GM12891 (cell line): Measurements from ENCODE around the gene GINS2.

Experiments
- DNase-seq: peaks from one replicate; pipeline ENCODE4 v3.0.0; 2011; ENCODE audit warnings: low spot score; ENCODE audit not compliant: insufficient read length
- FAIRE-seq: peaks from 2 replicates; lab custom pipeline; 2011; peaks lifted over from hg19 to GRCh38; lab: Jason Lieb, UNC
- PAX5 ChIP-seq: IDR thresholded peaks from 2 replicates; pipeline ENCODE4 v1.6.1; 2011; ENCODE audit warnings: low read length, moderate library complexity, mild to moderate bottlenecking; ENCODE audit not compliant: insufficient read depth, severe bottlenecking
- POLR2A ChIP-seq: IDR thresholded peaks from 2 replicates; pipeline ENCODE4 v1.6.1; 2011; ENCODE audit warnings: low read depth, low read length, control low read depth
- POLR2AphosphoS5 ChIP-seq: IDR thresholded peaks from 2 replicates; pipeline ENCODE4 v1.6.1; 2011; ENCODE audit warnings: low read depth, low read length, control low read depth
- POU2F2 ChIP-seq: IDR thresholded peaks from 2 replicates; pipeline ENCODE4 v1.6.1; 2011; ENCODE audit warnings: low read depth, mild to moderate bottlenecking, control low read depth, low read length, moderate library complexity
- SPI1 ChIP-seq: IDR thresholded peaks from 2 replicates; pipeline ENCODE4 v1.6.1; 2011; ENCODE audit warnings: low read depth, low read length, control low read depth
- TAF1 ChIP-seq: IDR thresholded peaks from 2 replicates; pipeline ENCODE4 v1.6.1; 2011; ENCODE audit warnings: low read depth, low read length, control low read depth

The GINS2 gene

DNA sequence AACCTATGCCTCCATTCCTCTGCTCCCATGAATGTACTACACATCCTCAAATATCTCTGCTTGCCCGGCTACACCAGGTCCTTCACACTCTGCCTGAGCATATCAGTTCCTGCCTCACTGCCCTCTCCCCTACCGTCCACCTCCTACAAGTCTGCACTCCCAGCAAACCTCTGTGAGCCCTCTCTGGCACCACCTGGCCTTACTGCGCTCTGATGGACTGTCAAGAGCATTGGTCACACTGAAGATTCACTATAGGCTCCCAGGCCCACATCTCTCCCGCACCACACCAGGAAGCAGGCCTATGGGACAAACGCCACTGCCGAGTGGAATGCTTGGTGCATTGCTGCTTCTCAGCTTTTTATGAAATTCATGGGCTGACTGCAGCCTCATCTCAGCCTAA lies 8.9 kb downstream of the GINS2 start:
- no peak for DNase-seq
- TF ChIP-seq TAF1 (no peak), POLR2AphosphoS5 (no peak), POLR2A (no peak), SPI1 (no peak), POU2F2 (no peak), PAX5 (no peak)
- no peak for FAIRE-seq

DNA sequence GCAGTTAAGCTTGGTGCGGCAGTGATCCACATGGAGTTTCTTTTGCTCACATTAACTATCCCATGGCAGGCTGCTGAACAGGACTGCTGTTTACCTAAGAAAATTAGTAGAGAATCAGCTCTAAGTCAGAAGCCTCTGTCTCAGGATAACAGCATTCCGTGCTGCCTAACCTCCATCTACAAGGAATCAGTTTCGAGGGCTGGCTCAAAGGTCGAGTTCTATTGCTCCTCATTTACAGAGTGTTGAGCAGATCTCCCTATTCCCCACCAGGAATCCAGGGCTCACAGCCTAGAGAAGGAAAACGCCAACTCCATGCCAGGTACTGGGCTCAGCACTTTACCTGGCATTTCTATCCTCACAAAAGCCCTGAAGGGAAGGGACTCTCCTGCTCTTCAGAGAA lies 9.9 kb downstream of the GINS2 start:
- no peak for DNase-seq
- no peak for TF ChIP-seq SPI1
- FAIRE-seq: no peak

DNA sequence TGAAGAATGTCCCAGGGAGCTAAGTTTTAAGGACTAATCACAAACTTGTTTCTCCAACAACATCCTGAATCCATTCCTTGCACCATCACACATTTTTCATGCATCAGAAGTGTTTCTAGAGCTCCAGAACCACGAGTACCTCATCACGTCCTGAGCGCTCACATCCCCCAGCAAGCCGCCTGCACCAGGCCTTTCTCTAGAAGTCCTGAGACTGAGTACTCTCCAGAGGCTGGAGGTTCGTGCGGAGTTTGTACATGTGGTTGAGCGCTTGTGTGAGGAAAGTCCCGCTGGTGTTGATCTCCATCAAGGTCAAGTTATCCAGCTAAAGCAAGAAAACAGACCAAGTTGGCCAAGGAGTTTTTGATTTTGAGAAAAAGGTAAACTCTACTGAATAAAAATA lies 10.7 kb downstream of the GINS2 start:
- TF ChIP-seq POLR2A: no peak
- TF ChIP-seq TAF1: no peak
- TF ChIP-seq POU2F2: no peak
- no peak for TF ChIP-seq POLR2AphosphoS5
- TF ChIP-seq PAX5: no peak
- TF ChIP-seq SPI1: no peak
- DNase-seq (no peak), FAIRE-seq (no peak)

DNA sequence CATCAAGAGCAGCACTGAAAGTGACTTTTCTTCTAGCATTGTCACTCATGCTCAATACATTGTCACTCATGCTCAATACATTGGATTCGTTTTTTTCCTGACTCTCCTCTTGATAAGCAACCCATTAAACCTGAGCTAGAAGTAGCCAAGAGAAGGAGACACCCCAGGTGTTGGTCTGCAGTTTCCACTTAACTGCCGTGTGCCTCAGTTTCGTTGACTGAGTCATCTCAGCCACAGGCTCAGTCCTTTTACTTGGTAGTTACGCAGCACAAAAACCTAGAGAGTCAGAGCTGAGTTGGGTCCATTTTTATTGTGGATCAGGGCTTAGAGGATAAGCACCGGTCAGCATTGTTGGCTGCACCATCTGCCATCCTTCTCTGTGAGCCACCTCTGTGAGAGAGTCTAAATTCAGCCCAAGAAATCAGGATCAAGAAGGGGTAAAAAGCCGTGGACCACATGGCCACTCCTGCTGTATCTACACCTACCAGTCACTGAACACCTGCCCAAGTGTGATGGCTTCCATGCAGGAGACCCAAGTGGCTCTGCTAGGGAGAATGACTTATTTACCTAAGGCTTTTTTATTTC lies 11.3 kb downstream of the GINS2 start:
- no peak for FAIRE-seq
- TF ChIP-seq PAX5 (no peak), TAF1 (no peak), POU2F2 (no peak), POLR2A (no peak), POLR2AphosphoS5 (no peak), SPI1 (no peak)
- no peak for DNase-seq

DNA sequence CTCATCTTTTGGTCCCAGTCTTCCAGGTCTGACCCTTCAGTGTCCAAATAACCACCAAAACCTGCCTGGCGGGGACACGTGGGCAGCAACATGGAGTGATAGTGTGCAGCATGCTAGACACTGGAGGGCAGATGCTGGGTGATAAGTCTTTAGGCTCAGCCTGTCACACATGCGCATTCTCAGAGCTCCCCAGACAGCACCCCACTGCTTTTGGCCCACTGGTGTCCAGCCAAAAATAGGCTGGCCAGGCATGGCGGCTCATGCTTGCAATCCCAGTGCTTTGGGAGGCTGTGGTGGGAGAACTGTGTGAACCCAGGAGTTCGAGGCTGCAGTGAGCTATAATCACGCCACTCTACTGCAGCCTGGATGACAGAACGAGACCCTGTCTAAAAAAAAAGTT lies 12.3 kb downstream of the GINS2 start:
- DNase-seq (no peak), FAIRE-seq (no peak)
- TF ChIP-seq POLR2AphosphoS5: 0 out of 2 replicates have a peak, but pooled peaks have one; percentile 28
- TF ChIP-seq PAX5: no peak

DNA sequence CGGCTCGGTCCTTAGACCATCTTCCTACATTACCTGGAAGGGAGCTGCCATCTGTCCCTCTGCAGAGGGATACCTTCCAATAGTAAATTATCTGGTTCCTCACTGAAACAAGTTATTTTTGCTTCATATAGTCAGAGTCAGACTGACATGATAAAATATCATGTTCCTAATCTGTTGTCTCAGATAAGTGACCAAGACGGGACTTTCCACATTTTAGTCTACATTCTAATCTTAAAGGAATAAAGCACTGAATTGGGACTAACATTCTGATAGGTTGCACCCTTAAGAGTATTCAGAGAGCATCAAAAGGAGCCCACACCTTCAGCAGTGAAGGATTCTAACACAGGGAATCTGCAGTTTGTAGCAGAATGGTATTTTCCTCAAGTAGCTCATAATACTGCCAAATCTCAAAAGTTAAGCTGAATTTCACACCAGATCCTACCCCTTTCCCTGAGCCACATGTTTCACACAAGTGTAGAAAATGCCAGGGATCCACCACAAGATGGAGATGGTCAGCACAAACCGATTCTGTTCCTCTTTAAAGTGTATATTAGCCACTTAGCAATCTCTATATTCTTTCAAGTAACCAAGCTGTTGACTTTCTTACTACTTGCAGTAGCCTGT lies 13.4 kb downstream of the GINS2 start:
- FAIRE-seq (no peak), DNase-seq (no peak)
- TF ChIP-seq TAF1 (no peak), POLR2AphosphoS5 (peak; percentile 28; the same call in 1 of the 2 replicates), SPI1 (no peak)

DNA sequence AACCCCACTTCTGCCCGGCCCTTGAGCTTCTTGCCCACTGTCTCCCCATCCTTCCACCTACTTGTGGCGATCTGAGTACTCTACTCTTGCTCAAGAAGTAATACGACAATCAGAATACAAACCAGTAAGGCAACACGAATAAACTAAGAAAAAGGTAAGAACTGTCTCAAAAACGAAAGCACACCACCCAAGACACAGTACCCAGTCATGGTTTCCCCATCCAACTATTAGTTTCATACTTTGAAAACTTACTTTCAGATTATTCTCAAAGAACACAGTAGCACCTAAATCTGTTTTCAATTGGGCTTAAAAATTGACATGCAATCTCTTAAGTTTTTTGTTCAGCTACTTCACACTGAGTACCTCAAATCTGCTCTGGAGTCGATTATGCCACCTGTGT lies 13.9 kb downstream of the GINS2 start:
- TF ChIP-seq SPI1: no peak
- FAIRE-seq (no peak), DNase-seq (no peak)

DNA sequence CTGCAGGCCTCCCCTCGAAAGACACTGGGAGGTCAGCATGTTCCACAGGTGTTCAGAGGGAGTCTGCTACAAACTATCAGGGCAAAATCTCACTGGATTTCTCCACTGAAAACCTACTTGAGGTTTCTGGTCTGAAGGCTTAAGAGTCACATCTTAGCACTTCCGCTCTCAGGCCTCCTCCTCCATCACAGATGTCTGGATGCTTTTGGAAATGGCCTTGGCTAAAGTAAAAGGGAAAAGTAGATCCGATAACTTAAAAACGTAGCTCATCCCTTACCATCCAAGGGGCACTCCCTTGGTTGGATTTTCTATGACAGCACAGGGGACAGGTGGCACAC lies 14.4 kb downstream of the GINS2 start:
- no peak for TF ChIP-seq POU2F2
- no peak for TF ChIP-seq TAF1
- no peak for TF ChIP-seq POLR2A
- TF ChIP-seq PAX5: no peak
- no peak for TF ChIP-seq SPI1
- no peak for TF ChIP-seq POLR2AphosphoS5

DNA sequence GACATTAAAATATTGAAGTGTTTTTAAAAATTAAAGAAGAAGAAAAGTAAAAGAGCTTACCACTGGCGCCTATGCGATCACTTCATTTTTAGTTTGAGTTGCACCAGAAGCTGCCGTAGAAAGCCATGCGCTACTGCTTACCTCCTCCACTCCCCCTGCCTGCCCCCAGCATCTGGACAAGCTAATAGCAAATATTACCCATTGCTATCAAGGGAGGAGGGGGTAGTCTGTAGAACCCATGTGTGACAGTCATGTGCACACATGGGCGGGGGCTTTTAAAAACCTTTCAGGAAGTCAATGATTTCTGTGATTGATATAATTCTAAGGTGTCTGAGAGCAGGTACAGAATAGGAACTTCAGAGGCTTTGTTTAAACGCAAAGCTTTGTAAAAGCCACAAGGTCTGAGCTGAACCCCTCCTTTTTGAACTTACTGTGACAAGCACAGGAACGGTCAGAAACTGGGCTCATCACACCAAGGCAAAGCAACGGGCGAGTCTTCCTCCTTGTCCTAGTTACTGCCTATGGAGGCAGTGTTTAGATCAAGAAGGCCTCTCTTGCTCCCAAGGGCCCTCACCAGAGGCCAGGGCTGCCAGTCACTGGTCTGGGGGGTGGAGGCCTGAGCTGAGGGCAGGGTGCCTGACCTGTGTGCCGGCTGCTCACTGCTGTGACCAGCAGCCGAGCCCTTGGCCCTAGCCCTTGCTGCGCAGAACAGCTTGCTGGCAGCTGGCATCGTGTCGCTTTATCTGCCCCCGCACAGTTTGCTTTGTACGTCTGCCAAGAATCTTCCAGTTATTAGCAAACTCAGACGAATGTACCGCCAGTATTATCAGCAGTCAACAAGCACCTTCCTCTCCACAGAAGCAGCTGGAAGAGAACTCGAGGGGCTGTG lies 15.0 kb downstream of the GINS2 start:
- no peak for DNase-seq
- FAIRE-seq: no peak
- TF ChIP-seq TAF1 (no peak), PAX5 (no peak), POU2F2 (no peak), POLR2A (no peak), SPI1 (no peak), POLR2AphosphoS5 (no peak)

More for the DNA sequence above, 14.4 kb downstream of the GINS2 start:
- no peak for FAIRE-seq
- no peak for DNase-seq

DNA sequence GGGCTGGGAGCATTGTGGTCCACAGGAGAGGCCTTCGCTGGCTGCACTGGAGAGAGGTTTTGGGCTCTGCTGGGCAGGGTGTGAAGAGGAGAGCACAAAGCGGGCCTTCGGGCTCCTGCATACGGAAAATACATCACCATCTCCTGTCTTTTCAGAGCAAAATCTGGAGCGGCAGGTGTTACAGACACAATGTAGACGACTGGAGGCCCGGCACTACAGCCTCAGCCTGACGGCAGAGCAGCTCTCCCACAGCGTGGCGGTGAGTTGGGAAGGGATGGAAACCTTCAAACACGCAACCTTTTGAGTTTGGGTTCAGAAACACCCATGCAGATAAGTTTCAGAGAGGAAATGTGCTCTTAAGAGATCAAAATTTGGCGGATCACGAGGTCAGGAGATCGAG lies 17.9 kb downstream of the GINS2 start:
- TF ChIP-seq POU2F2: no peak
- TF ChIP-seq POLR2AphosphoS5: no peak
- no peak for TF ChIP-seq TAF1
- no peak for TF ChIP-seq POLR2A
- TF ChIP-seq SPI1: no peak
- no peak for TF ChIP-seq PAX5
- no peak for FAIRE-seq
- no peak for DNase-seq
